ENCODE data around the gene MPP2.
A peak's percentile ranks its signal among the peaks of the same experiment; 100 is the strongest.

Gene MPP2

DNA sequence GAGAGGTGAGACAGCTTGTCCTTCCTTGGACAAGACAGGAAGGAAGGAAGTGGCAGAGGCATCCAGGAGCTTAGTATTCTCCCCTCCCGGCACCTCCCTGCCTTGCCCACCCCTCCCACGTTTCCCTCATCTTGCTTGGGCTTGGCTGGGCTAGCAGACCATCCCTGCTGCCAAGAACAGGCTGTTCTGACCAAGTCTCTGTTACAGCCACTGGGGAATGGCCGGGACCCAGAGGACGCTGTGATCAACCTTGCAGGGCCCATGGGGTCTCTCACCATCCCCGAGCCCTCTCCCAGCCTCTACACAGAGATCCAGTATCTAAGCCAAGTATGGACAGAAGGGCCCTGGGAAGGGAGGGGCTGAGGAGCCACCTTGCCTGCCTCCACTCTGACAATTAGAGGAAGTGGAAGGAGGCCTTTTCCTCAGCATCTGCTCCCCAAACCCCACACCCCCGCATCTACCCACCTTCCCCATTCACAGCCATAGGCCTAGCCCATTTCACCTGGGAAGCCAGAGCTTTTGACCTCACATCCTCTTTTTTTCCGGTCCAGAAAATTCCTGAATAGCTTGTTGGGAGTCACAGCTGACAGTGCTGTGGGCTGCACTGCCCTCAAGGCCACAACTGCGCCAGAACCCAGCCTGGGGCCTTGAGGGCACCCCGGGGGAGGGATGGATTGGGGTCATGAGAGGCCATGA lies 46.3 kb downstream of the MPP2 start:
- TF ChIP-seq, protein P1, sequence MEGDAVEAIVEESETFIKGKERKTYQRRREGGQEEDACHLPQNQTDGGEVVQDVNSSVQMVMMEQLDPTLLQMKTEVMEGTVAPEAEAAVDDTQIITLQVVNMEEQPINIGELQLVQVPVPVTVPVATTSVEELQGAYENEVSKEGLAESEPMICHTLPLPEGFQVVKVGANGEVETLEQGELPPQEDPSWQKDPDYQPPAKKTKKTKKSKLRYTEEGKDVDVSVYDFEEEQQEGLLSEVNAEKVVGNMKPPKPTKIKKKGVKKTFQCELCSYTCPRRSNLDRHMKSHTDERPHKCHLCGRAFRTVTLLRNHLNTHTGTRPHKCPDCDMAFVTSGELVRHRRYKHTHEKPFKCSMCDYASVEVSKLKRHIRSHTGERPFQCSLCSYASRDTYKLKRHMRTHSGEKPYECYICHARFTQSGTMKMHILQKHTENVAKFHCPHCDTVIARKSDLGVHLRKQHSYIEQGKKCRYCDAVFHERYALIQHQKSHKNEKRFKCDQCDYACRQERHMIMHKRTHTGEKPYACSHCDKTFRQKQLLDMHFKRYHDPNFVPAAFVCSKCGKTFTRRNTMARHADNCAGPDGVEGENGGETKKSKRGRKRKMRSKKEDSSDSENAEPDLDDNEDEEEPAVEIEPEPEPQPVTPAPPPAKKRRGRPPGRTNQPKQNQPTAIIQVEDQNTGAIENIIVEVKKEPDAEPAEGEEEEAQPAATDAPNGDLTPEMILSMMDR (IDR thresholded peaks at IDR 0.05; ENCODE audit: insufficient read depth, missing control alignments), result no peak
- FAIRE-seq (no peak), DNase-seq (ENCODE audit: insufficient read length, low spot score) (no peak)

DNA sequence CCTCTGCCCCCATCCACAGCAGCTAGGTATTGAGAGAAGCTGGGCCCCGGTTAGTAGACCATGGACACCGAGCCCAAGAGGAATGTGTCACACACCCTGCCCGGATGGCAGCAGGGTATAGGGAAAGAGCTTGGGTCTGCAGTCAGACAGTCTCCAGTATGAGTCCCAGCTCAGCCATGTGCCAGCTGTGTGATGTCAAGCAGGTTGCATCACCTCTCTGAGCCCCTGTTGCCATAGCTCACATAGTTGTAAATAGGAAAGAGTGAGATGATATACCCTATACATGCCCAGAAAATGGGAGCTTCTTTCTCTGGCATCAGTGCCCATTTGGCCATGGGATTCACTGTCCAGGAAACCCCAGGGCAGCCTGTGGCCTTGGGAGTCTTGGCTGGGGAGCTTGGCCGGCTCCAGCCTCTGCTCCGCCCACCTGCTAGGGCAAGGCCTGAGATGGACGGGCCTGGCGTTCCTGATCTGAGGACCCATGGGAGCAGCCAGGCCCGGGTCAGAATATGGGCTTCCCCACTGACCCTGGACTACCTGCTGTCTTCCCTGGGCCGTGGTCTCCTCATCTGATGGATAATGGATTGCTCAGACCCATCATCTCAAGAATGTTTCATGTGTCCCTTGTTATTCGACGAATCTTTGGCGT lies 47.1 kb downstream of the MPP2 start:
- no peak for FAIRE-seq
- TF ChIP-seq, protein P1 (IDR thresholded peaks at IDR 0.05; ENCODE audit: insufficient read depth, missing control alignments), result no peak

DNA sequence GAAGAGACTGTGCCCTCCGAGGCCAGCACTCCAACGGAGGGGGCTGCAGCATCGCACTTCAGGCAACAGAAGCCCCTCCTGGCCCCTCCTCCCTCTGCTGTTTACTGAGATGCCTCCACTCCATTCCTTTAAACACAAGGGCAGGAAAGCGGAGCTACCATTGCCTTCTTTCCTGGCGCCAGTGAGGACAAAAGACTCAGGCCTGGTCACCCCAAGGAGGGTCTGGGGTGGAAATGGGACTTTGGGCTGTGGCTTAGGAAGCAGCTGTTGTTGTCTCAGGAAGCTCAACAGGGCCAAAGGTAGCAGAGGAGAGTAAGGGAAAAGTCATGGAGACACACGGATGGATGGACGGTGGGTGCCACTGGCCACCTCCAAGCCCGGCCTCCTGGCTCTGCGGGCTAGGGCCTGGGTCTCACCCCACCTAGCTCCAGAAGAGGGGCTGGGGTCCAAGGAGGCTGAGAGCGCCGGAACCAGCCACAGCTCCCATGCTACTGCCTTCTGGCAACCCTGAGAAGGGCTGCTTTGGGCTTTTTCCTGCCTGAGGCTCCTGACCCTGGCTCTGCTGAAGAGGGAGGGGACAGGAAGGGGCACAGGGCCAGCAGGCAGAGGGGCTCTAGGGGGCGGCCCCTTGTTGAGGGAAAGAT lies 49.3 kb downstream of the MPP2 start:
- FAIRE-seq (no peak), DNase-seq (ENCODE audit: insufficient read length, low spot score) (no peak)
- TF ChIP-seq, protein P1 (IDR thresholded peaks at IDR 0.05; ENCODE audit: insufficient read depth, missing control alignments), result no peak

More for the DNA sequence above, 47.1 kb downstream of the MPP2 start:
- DNase-seq (ENCODE audit: insufficient read length, low spot score), result no peak

DNA sequence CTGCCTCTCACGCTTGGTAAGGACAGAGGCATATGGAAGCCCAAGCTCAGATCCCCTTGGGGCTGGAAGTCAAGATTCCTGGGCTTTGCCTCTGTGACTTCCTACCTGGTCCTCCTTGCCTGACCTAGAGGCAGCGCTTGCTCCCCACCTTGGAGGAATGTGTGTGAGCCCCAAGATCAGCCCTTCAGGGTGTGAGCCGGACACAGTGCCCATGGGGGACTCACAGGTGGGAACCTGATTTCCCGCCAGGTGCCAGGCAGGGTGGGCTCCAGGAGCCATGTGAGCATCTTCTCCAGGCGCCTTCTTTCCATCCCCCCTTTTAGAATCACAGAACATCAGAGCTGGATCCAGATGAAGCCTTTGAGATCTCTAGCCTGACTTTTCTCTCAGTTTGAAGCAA lies 50.2 kb downstream of the MPP2 start:
- TF ChIP-seq, protein P1 (IDR thresholded peaks at IDR 0.05; ENCODE audit: insufficient read depth, missing control alignments), result no peak
- no peak for DNase-seq (ENCODE audit: insufficient read length, low spot score)
- no peak for FAIRE-seq

DNA sequence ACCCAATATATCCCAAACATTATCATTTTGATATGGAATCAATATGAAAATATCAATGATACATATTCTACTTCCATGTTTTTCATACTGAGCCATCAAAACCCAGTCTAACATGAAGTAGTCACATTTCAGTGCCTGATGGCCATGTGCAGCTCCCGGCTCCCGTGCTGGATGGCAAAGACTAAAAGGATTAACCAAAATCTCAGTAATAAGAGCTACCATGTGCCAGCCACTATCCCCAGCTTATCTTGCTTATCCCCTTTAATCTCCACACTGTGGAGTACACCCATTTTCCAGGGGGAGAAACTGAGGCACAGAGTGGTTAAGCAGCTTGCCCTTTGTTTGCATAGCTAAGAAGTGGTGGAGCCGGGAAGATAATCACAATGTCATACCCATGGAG lies 51.2 kb downstream of the MPP2 start:
- TF ChIP-seq, protein P1 (IDR thresholded peaks at IDR 0.05; ENCODE audit: insufficient read depth, missing control alignments), result no peak

DNA sequence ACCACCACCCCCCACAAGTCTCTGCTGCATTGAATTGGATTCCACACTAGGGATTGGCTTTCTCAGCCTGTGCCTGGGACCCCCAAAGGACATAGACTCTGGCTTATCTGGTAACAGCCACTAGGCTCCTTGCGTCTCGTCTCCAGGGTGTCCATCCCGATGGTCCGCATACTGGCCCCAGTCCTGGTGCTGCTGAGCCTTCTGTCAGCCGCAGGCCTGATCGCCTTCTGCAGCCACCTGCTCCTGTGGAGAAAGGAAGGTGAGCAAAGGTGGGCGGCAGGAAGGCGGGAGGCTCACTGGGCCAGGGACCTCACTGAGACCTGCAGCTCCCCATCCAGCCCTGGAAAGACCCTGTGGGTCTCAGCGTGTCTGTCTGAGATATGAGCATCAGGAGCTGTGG lies 52.3 kb downstream of the MPP2 start:
- TF ChIP-seq, protein P1 (IDR thresholded peaks at IDR 0.05; ENCODE audit: insufficient read depth, missing control alignments), result no peak
- FAIRE-seq, result no peak
- no peak for DNase-seq (ENCODE audit: insufficient read length, low spot score)

More for the DNA sequence above, 51.2 kb downstream of the MPP2 start:
- DNase-seq (ENCODE audit: insufficient read length, low spot score) (no peak), FAIRE-seq (peak; percentile 60)

All from D721Med (cell line).